ENCODE measurements around the gene INSRR. TPM values are rescaled to one million over a fixed set of nuclear protein-coding genes. Genes with fewer than 3 reads are reported as not detected.

The INSRR gene
- total and polyA plus RNA-seq, 10 donors: under 0.01 to 0.09 (median 0.09) TPM; not detected in 6

GRCh38 chr1:156862997-156863599 is 4.2 kb upstream of the INSRR start:
- no peaks in the 10 kb centered on the region for H3K36me3 ChIP-seq
- H3K27ac ChIP-seq: no peak overlapping the region
- no peaks in the 10 kb centered on the region for H3K9me3 ChIP-seq
- peaks cover 20 to 43% (median 27%) of the 10 kb centered on the region in 6 donors for H3K4me1 ChIP-seq
- no peak overlapping the region for H3K4me3 ChIP-seq
- H3K27me3 ChIP-seq (replicated peaks in 1 of 7): peaks cover 7 to 96% (median 53%) of the 10 kb centered on the region in 7 donors
- no peak for DNase-seq
- no peak for TF ChIP-seq POLR2AphosphoS5 (IDR thresholded peaks at IDR 0.05)
- TF ChIP-seq, protein P1, sequence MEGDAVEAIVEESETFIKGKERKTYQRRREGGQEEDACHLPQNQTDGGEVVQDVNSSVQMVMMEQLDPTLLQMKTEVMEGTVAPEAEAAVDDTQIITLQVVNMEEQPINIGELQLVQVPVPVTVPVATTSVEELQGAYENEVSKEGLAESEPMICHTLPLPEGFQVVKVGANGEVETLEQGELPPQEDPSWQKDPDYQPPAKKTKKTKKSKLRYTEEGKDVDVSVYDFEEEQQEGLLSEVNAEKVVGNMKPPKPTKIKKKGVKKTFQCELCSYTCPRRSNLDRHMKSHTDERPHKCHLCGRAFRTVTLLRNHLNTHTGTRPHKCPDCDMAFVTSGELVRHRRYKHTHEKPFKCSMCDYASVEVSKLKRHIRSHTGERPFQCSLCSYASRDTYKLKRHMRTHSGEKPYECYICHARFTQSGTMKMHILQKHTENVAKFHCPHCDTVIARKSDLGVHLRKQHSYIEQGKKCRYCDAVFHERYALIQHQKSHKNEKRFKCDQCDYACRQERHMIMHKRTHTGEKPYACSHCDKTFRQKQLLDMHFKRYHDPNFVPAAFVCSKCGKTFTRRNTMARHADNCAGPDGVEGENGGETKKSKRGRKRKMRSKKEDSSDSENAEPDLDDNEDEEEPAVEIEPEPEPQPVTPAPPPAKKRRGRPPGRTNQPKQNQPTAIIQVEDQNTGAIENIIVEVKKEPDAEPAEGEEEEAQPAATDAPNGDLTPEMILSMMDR (IDR thresholded peaks at IDR 0.05 in 8 of 11, conservative IDR thresholded peaks at IDR 0.05 in 3 of 11): no peak
- TF ChIP-seq POLR2A (IDR thresholded peaks at IDR 0.05): no peak
- WGBS, 5 donors: 55 to 68% (median 58%) methylated on average over 10 of the region's 10 CpGs
- intact Hi-C loops (cut with DNase I; ENCODE audit: low total_unique reads): no loop called here

GRCh38 chr1:156862584-156862983 is 3.7 kb upstream of the INSRR start:
- Histone ChIP-seq H3K9me3 (no peaks in the 10 kb centered on the region), H3K27ac (no peak overlapping the region), H3K4me1 (peaks cover 20 to 43% (median 27%) of the 10 kb centered on the region in 6 donors), H3K36me3 (no peaks in the 10 kb centered on the region), H3K4me3 (no peak overlapping the region), H3K27me3 (replicated peaks in 1 of 7) (peaks cover 7 to 98% (median 53%) of the 10 kb centered on the region in 7 donors)
- intact Hi-C loops (cut with DNase I; ENCODE audit: low total_unique reads): no loop called here
- WGBS, 5 donors: 82 to 92% (median 87%) methylated on average over 6 of the region's 6 CpGs
- DNase-seq: no peak
- TF ChIP-seq POLR2A (IDR thresholded peaks at IDR 0.05): no peak
- TF ChIP-seq, protein P1 (IDR thresholded peaks at IDR 0.05 in 8 of 11, conservative IDR thresholded peaks at IDR 0.05 in 3 of 11): no peak
- TF ChIP-seq POLR2AphosphoS5 (IDR thresholded peaks at IDR 0.05): no peak

DNA sequence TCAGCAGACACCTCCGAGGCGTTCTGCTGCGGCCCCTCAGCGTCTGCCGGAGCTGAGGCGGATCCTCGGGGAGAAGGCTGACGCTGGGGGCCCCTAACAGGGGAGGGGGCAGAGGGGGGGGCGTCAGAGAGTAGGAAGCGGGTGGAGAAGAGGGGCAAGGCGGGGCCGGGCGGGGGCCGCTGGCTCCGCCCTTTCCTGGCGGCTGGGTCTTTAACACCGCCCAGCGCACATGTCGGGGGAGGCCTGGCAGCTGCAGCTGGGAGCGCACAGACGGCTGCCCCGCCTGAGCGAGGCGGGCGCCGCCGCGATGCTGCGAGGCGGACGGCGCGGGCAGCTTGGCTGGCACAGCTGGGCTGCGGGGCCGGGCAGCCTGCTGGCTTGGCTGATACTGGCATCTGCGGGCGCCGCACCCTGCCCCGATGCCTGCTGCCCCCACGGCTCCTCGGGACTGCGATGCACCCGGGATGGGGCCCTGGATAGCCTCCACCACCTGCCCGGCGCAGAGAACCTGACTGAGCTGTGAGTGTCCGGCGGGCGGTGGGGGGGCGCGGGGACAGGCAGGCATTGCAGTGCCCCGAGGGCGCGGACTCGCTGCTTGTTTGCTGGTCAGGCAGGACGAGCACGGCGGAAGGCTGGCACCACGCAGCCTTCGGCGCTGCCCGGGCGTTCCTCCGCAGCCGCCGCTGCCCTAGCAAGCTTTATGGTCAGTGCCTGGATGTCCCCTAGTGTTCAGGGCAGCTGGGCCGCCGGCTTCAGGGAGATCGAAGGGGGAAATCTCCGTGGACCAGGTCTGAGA is 1.9 kb upstream of the INSRR start, which contains the start of gene NTRK1:
Gene NTRK1, plus strand, starts transcription at position 238 of the 796 bp plus-strand sequence. Its CDS starts 70 bp downstream, at position 308.
- DNase-seq: no peak
- H3K4me1 ChIP-seq: peaks cover 20 to 36% (median 27%) of the 10 kb centered on the region in 6 donors
- no peak within 1 kb of the TSS for H3K27ac ChIP-seq
- no peaks in the 10 kb centered on the region for H3K36me3 ChIP-seq
- H3K27me3 ChIP-seq (replicated peaks in 1 of 7): peaks cover 7 to 92% (median 48%) of the 10 kb centered on the region in 7 donors
- H3K9me3 ChIP-seq: no peaks in the 10 kb centered on the region
- 5 to 14% (median 6%) methylated on average over 26 to 69 of the region's 69 CpGs for WGBS, 5 donors
- intact Hi-C loops (cut with DNase I; ENCODE audit: low total_unique reads): no loop called here
- H3K4me3 ChIP-seq: peak within 1 kb of the TSS in 7 of 8 donors; percentile 23 to 70 (median 34)
- TF ChIP-seq POLR2A (IDR thresholded peaks at IDR 0.05) (no peak), POLR2AphosphoS5 (IDR thresholded peaks at IDR 0.05) (no peak)
- TF ChIP-seq, protein P1 (IDR thresholded peaks at IDR 0.05 in 8 of 11, conservative IDR thresholded peaks at IDR 0.05 in 3 of 11): no peak
